A673 (cell line): Measurements from ENCODE around the gene USP2. TPM values are rescaled to one million over a fixed set of nuclear protein-coding genes. Genes with fewer than 3 reads are reported as not detected.

Source experiments
- BruUV-seq: library from RNA; stranded (reverse); fragments of 400-500 nt; replicated peaks from 2 replicates; lab custom pipeline; 2021; lab: Mats Ljungman, UMichigan
- CTCF ChIA-PET: fragments of 300-600 bp; sonication (Branson Sonifier 250); formaldehyde crosslinking; loops from one replicate; lab custom pipeline; 2022; ENCODE audit warnings: antibody characterized with exemption; lab: Charles Lee
- POLR2A ChIA-PET: fragments of 300-600 bp; sonication (Branson Sonifier 250); formaldehyde crosslinking; loops from one replicate; lab custom pipeline; 2022; ENCODE audit warnings: antibody characterized with exemption; ENCODE audit not compliant: low non-redundant PET; lab: Charles Lee
- DNase-seq: peaks from one replicate; pipeline ENCODE4 v3.0.0-alpha.2; 2015; ENCODE audit warnings: low spot score
- H3K27ac ChIP-seq: fragments of 200-600 bp; sonication (generic); 2 replicates; pipeline ENCODE4 v1.5.1; 2016; ENCODE audit warnings: mixed run types, low read depth, mild to moderate bottlenecking, mixed read lengths, antibody characterized with exemption, low read length; ENCODE audit not compliant: poor library complexity, severe bottlenecking
- H3K27me3 ChIP-seq: fragments of 200-600 bp; sonication (generic); replicated peaks from 2 replicates; pipeline ENCODE4 v1.6.1; 2017; ENCODE audit warnings: mixed run types, low read depth, mild to moderate bottlenecking, mixed read lengths, antibody characterized with exemption, low read length; ENCODE audit not compliant: insufficient read depth, poor library complexity
- H3K36me3 ChIP-seq: fragments of 200-600 bp; sonication (generic); 2 replicates; pipeline ENCODE4 v1.6.1; 2016; ENCODE audit warnings: mixed run types, mild to moderate bottlenecking, mixed read lengths, antibody characterized with exemption, low read length; ENCODE audit not compliant: insufficient read depth, poor library complexity, severe bottlenecking
- H3K4me1 ChIP-seq: fragments of 200-600 bp; sonication (generic); 2 replicates; pipeline ENCODE4 v1.6.1; 2017; ENCODE audit warnings: mixed run types, mild to moderate bottlenecking, mixed read lengths, antibody characterized with exemption, low read length; ENCODE audit not compliant: insufficient read depth, poor library complexity, severe bottlenecking
- H3K4me3 ChIP-seq: fragments of 200-600 bp; sonication (generic); 2 replicates; pipeline ENCODE4 v1.5.1; 2016; ENCODE audit warnings: low read depth, mixed run types, mild to moderate bottlenecking, mixed read lengths, low read length; ENCODE audit not compliant: poor library complexity, severe bottlenecking
- H3K9me3 ChIP-seq: fragments of 200-600 bp; sonication (generic); 2 replicates; pipeline ENCODE4 v1.6.1; 2016; ENCODE audit warnings: mixed run types, low read depth, mild to moderate bottlenecking, mixed read lengths, antibody characterized with exemption, low read length; ENCODE audit not compliant: poor library complexity, severe bottlenecking
- EZH2 ChIP-seq: fragments of 200-600 bp; sonication (generic); IDR thresholded peaks from 2 replicates; pipeline ENCODE4 v1.6.1; 2017; ENCODE audit warnings: borderline replicate concordance, low read depth, mild to moderate bottlenecking, mixed read lengths, antibody characterized with exemption, low read length; ENCODE audit not compliant: poor library complexity, severe bottlenecking
- intact Hi-C: fragments of 100-400 bp; cut with micrococcal nuclease; formaldehyde crosslinking; loops from one replicate; pipeline ENCODE4 v1.10.0; 2022; ENCODE audit not compliant: unreplicated experiment
- total RNA-seq: library from RNA; stranded (reverse); gene quantifications from 2 replicates; pipeline ENCODE4 v1.2.3, GENCODE V29; 2021
- TF ChIP-seq, protein P1 (sequence below): fragments of 300-800, 200-600 bp; sonication (generic); conservative IDR thresholded peaks from 2 replicates; pipeline ENCODE4 v1.5.1; 2017; ENCODE audit warnings: low read depth, mild to moderate bottlenecking, antibody characterized with exemption, low read length, moderate library complexity, mixed read lengths

The USP2 gene
- total RNA-seq, 1 experiment from 2014 or later, result 4.8 TPM

DNA sequence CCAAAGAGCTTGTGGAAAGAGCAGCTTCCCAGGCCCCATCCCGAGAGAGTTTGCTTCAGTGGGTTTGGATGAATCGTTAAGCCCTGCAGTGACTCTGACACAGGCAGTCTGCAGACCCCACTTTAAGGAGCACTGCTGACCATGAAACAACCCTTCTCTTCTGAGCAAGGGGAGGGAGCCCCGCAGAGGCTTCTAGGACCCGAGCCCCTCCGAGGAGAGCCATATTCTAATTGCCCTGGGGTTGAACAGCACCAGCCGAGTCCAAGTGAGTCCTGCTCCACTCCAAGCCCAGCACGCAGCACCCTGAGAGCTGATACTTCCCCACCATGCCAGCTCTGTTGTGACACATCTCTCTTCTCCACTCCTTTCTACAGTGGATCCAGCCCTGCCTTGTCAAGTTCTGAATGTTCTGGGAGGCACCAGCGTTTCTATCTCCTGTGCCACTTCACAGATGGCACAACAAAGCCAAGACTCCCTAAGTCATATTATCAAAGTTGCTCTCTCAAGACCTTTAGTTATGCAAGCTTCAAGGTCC is 10.4 kb downstream of the USP2 start:
- TF ChIP-seq, protein P1, sequence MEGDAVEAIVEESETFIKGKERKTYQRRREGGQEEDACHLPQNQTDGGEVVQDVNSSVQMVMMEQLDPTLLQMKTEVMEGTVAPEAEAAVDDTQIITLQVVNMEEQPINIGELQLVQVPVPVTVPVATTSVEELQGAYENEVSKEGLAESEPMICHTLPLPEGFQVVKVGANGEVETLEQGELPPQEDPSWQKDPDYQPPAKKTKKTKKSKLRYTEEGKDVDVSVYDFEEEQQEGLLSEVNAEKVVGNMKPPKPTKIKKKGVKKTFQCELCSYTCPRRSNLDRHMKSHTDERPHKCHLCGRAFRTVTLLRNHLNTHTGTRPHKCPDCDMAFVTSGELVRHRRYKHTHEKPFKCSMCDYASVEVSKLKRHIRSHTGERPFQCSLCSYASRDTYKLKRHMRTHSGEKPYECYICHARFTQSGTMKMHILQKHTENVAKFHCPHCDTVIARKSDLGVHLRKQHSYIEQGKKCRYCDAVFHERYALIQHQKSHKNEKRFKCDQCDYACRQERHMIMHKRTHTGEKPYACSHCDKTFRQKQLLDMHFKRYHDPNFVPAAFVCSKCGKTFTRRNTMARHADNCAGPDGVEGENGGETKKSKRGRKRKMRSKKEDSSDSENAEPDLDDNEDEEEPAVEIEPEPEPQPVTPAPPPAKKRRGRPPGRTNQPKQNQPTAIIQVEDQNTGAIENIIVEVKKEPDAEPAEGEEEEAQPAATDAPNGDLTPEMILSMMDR, result no peak
- TF ChIP-seq EZH2, result no peak
- no peaks in the 10 kb centered on the region for H3K27me3 ChIP-seq
- ChIA-PET CTCF (interaction anchor here (1.0 to 3.5 kb wide), 4 partner anchors 10 to 33 kb away, joined by 3 to 34 read pairs (median 7); partner anchors contain the start of gene USP2), POLR2A (no interaction called here)
- peaks cover 37% of the 10 kb centered on the region for H3K4me1 ChIP-seq
- H3K27ac ChIP-seq, result no peak overlapping the region
- H3K36me3 ChIP-seq, result no peaks in the 10 kb centered on the region
- H3K4me3 ChIP-seq, result no peak overlapping the region
- DNase-seq, result no peak
- intact Hi-C loops, result no loop called here
- no TSS peak for BruUV-seq
- H3K9me3 ChIP-seq, result no peaks in the 10 kb centered on the region

DNA sequence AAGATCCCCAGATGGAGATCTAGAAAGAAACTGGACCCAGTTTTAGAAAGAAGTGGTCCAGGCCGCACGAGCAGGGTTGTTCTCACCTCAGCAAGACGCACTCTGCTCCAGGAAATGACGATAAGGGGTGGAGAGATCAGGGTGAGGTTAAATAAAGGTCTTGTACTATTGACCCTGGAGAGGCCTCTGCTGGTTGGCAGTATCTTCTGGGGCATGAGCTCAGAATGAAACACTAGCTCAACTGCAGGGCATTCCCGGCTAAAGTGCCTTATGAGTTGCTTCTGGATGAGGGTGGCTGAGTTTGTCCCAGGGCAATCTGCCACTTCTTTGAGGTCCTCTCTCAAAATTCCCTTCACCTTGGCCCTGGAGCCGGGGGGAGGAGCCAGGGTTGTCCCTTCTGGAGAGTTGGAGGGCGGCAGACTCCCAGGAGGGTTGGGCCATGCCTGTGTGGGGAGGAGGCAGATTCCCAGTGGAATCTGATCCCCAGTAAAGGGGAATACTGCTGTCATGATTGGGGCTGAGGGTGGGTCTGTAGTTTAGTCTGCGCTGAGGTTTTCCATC is 10.9 kb downstream of the USP2 start:
- DNase-seq, result no peak
- no TSS peak for BruUV-seq
- intact Hi-C loops, result no loop called here
- no peaks in the 10 kb centered on the region for H3K27me3 ChIP-seq
- CTCF ChIA-PET, result no interaction called here
- no peak for TF ChIP-seq EZH2
- TF ChIP-seq, protein P1, result no peak
- H3K4me3 ChIP-seq, result no peak overlapping the region
- POLR2A ChIA-PET, result interaction anchor here (0.6 kb wide), 1 partner anchor 55 kb away, joined by 7 read pairs; no protein-coding TSS in a partner anchor
- peaks cover 37% of the 10 kb centered on the region for H3K4me1 ChIP-seq
- no peak overlapping the region for H3K27ac ChIP-seq
- no peaks in the 10 kb centered on the region for H3K36me3 ChIP-seq
- no peaks in the 10 kb centered on the region for H3K9me3 ChIP-seq

DNA sequence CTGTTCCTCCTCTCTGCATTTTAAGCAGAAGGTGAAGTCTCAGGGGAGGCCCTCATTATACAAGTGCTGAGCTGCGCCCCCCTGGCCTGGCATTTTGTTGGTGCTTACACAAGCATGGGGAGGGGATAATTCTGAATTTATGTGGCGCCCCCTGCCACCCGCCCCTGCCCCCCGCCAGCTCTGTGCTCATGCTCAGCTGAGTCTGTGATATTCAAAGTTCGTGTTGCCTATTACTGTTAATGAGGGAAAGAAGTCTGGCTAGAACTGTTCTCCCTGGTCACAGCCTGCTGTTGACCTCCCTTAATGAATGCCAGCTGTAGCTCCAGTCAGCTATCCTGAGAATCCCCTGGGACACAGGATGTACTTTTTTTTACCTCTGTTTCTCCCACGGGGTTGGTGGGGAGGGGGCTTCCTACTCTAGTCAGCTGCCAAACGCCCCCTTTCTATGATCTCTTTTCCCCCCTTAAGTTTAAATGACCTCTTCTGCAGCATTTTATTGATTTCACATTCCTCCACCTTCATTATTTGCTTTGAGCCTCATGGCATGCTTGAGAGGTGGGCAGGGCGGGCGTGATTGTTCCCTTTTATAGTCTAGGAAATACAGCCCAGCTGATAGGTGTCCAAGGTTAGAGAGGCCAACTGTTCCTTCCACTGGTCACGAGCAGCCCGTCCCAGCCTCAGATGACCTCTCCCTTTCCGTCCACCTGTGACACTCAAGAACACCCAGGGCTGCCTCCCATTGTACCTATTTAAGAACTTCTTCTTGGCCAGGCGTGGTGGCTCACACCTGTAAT is 12.2 kb downstream of the USP2 start:
- no peak for DNase-seq
- TF ChIP-seq, protein P1, result no peak
- TF ChIP-seq EZH2, result no peak
- H3K4me3 ChIP-seq, result peak overlapping the region; percentile 19
- no peaks in the 10 kb centered on the region for H3K36me3 ChIP-seq
- no peaks in the 10 kb centered on the region for H3K9me3 ChIP-seq
- peaks cover 40% of the 10 kb centered on the region for H3K4me1 ChIP-seq
- H3K27me3 ChIP-seq, result no peaks in the 10 kb centered on the region
- POLR2A ChIA-PET, result no interaction called here
- H3K27ac ChIP-seq, result peak overlapping the region; percentile 65
- intact Hi-C loops, result no loop called here
- CTCF ChIA-PET, result interaction anchor here (0.6 to 1.8 kb wide), 4 partner anchors 13 to 1094 kb away, joined by 3 to 7 read pairs (median 5); no protein-coding TSS in a partner anchor
- BruUV-seq, result no TSS peak
